OCI-LY7 (cell line): ENCODE results near the gene PCGF3. TPM values are rescaled to one million over a fixed set of nuclear protein-coding genes. Genes with fewer than 3 reads are reported as not detected.

Source experiments
- BruUV-seq: library from RNA; stranded (reverse); fragments of 400-500 nt; replicated peaks from 2 replicates; lab custom pipeline; 2021; lab: Mats Ljungman, UMichigan
- CTCF ChIA-PET: fragments of 300-600 bp; sonication (Branson Sonifier 250); formaldehyde crosslinking; loops from one replicate; lab custom pipeline; 2022; ENCODE audit warnings: antibody characterized with exemption; ENCODE audit not compliant: unreplicated experiment; lab: Charles Lee
- POLR2A ChIA-PET: fragments of 300-600 bp; sonication (Branson Sonifier 250); formaldehyde crosslinking; loops from one replicate; lab custom pipeline; 2022; ENCODE audit warnings: antibody characterized with exemption; lab: Charles Lee
- DNase-seq: peaks from one replicate; pipeline ENCODE4 v3.0.0-alpha.2; 2015; ENCODE audit warnings: low spot score
- H2AFZ ChIP-seq: fragments of 200-600 bp; sonication (generic), shearing (Covaris generic); 2 replicates; pipeline ENCODE4 v1.6.1; 2014; ENCODE audit warnings: mild to moderate bottlenecking, antibody characterized with exemption, low read length, moderate library complexity
- H3K27ac ChIP-seq: fragments of 200-600 bp; sonication (generic); 2 replicates; pipeline ENCODE4 v1.5.1; 2014; ENCODE audit warnings: mixed run types, low read depth, mild to moderate bottlenecking, moderate library complexity, low read length, inconsistent platforms; ENCODE audit not compliant: poor library complexity, severe bottlenecking
- H3K36me3 ChIP-seq: fragments of 200-600 bp; sonication (generic); 2 replicates; pipeline ENCODE4 v1.6.1; 2014; ENCODE audit warnings: mild to moderate bottlenecking, antibody characterized with exemption, low read length, moderate library complexity, mixed read lengths; ENCODE audit not compliant: insufficient read depth
- H3K4me1 ChIP-seq: fragments of 200-600 bp; sonication (generic); 2 replicates; pipeline ENCODE4 v1.5.1; 2014; ENCODE audit warnings: mild to moderate bottlenecking, low read length; ENCODE audit not compliant: insufficient read depth, poor library complexity, severe bottlenecking
- H3K4me2 ChIP-seq: fragments of 200-600 bp; sonication (generic); 2 replicates; pipeline ENCODE4 v1.6.1; 2014; ENCODE audit warnings: mild to moderate bottlenecking, low read length
- H3K4me3 ChIP-seq: fragments of 200-600 bp; sonication (generic); 2 replicates; pipeline ENCODE4 v1.5.1; 2014; ENCODE audit warnings: mild to moderate bottlenecking, low read depth, low read length; ENCODE audit not compliant: poor library complexity, severe bottlenecking
- H3K79me2 ChIP-seq: fragments of 200-600 bp; sonication (generic); 2 replicates; pipeline ENCODE4 v1.6.1; 2016; ENCODE audit warnings: low read depth, mild to moderate bottlenecking, low read length, moderate library complexity, mixed read lengths; ENCODE audit not compliant: insufficient read depth
- H3K9me2 ChIP-seq: fragments of 200-600 bp; sonication (generic); 2 replicates; pipeline ENCODE4 v1.6.1; 2016; ENCODE audit warnings: mild to moderate bottlenecking, low read length, mixed read lengths; ENCODE audit not compliant: insufficient read depth
- H3K9me3 ChIP-seq: fragments of 200-600 bp; sonication (generic); 2 replicates; pipeline ENCODE4 v1.6.1; 2014; ENCODE audit warnings: mild to moderate bottlenecking, mixed run types, low read length, mixed read lengths
- H4K20me1 ChIP-seq: fragments of 200-600 bp; sonication (generic); 2 replicates; pipeline ENCODE4 v1.6.1; 2014; ENCODE audit warnings: mild to moderate bottlenecking, antibody characterized with exemption, low read length, moderate library complexity, mixed read lengths; ENCODE audit not compliant: insufficient read depth
- CTCF ChIP-seq: fragments of 200-600 bp; sonication (generic); conservative IDR thresholded peaks from 2 replicates; pipeline ENCODE4 v1.5.1; 2014; ENCODE audit warnings: mild to moderate bottlenecking, antibody characterized with exemption, low read length, moderate library complexity, mixed read lengths
- EZH2phosphoT487 ChIP-seq: fragments of 200-600 bp; sonication (generic); IDR thresholded peaks from 2 replicates; pipeline ENCODE4 v1.6.1; 2018; ENCODE audit warnings: low read depth, borderline replicate concordance, mild to moderate bottlenecking, mixed run types, antibody characterized with exemption, low read length, moderate library complexity, mixed read lengths
- intact Hi-C: fragments of 100-400 bp; cut with micrococcal nuclease; formaldehyde crosslinking; loops from one replicate; pipeline ENCODE4 v1.10.0; 2022; ENCODE audit not compliant: unreplicated experiment
- total RNA-seq, 2 experiments: library from RNA; depleted of rRNA in 1 of 2; stranded (reverse); fragments of >200 nt in 1 of 2; shearing (Covaris generic) in 1 of 2; gene quantifications; 2 replicates each; pipeline ENCODE4 v1.2.3, GENCODE V29; 2014 to 2022

PCGF3 gene
- total RNA-seq, 2 experiments from 2014 or later: 33.8 to 50.2 TPM

- Histone ChIP-seq H2AFZ (no peak overlapping the region), H3K9me2 (no peaks in the 10 kb centered on the region), H3K36me3 (no peaks in the 10 kb centered on the region), H3K4me2 (0 out of 2 replicates have a peak overlapping the region, but pooled peaks have one; percentile 49), H3K4me1 (peaks cover 22% of the 10 kb centered on the region), H3K79me2 (no peaks in the 10 kb centered on the region; the same call in 1 of the 2 replicates), H4K20me1 (no peaks in the 10 kb centered on the region), H3K9me3 (no peaks in the 10 kb centered on the region), H3K27ac (no peak overlapping the region), H3K4me3 (no peak overlapping the region)
- intact Hi-C loops: no loop called here
- ChIA-PET CTCF (no interaction called here), POLR2A (interaction anchor here (1.2 kb wide), 1 partner anchor 227 kb away, joined by 3 read pairs; no protein-coding TSS in a partner anchor)
- DNase-seq: peak; percentile 35
- BruUV-seq: no TSS peak
- no peak for TF ChIP-seq EZH2phosphoT487
- TF ChIP-seq CTCF: peak; percentile 36; the same call in 1 of the 2 replicates
Measured at GRCh38 chr4:700587-701264, 4.9 kb upstream of the PCGF3 start.

DNA sequence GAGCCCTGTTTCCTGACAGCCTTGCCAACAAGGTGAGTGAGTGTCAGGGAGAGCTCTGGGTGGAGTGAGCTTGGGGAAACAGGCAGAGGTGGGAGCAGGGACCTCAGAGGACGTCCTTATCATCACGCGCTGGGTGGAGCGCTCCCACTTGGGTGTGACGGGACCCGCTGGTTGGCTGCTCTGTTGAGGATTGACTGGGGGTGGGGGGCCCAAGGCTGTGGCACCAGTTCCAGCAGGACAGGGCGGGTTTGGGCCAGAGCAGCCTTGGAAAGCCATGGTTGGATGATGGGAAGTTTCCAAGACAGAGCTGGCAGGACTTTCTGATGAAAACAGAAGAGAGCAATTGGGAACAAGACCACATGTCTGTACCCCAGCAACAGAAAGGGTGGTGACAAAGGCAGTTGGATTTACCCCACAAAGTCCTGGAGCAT, 3.0 kb upstream of the PCGF3 start:
- DNase-seq: no peak
- no TSS peak for BruUV-seq
- POLR2A ChIA-PET: interaction anchor here (0.6 to 0.7 kb wide), 2 partner anchors 80 to 881 kb away, joined by 3 to 4 read pairs; no protein-coding TSS in a partner anchor
- TF ChIP-seq CTCF: no peak
- no peak for TF ChIP-seq EZH2phosphoT487
- peaks cover 14% of the 10 kb centered on the region; the same call in 1 of the 2 replicates for H3K79me2 ChIP-seq
- H3K4me3 ChIP-seq: no peak overlapping the region
- no peak overlapping the region for H3K27ac ChIP-seq
- intact Hi-C loops: no loop called here
- H3K4me2 ChIP-seq: no peak overlapping the region
- no peaks in the 10 kb centered on the region for H3K36me3 ChIP-seq
- no peaks in the 10 kb centered on the region for H3K9me3 ChIP-seq
- H4K20me1 ChIP-seq: no peaks in the 10 kb centered on the region
- H2AFZ ChIP-seq: no peak overlapping the region
- H3K4me1 ChIP-seq: peaks cover 29% of the 10 kb centered on the region
- CTCF ChIA-PET: no interaction called here
- H3K9me2 ChIP-seq: no peaks in the 10 kb centered on the region
